ENCODE data around the gene AKAP9. TPM values are rescaled to one million over a fixed set of nuclear protein-coding genes. Genes with fewer than 3 reads are reported as not detected.
"Not testable (repeated sequence)": the region's sequence is repeated elsewhere in the genome, so short reads cannot be mapped to it uniquely, and the experiment has no call there.

The AKAP9 gene
- polyA plus RNA-seq, 3 donors from 2014 or later: 8.1 to 38.1 (median 10.5) TPM

- Mint-ChIP-seq H3K27me3 (ENCODE audit: low read depth in 3 of 3) (peaks cover 0 to 2% (median 0%) of the 10 kb centered on the region in 3 donors), H3K36me3 (peaks cover 0 to 3% (median 0%) of the 10 kb centered on the region in 3 donors)
Observed at GRCh38 chr7:91916051-91916440, 24.6 kb upstream of the AKAP9 start.

DNA sequence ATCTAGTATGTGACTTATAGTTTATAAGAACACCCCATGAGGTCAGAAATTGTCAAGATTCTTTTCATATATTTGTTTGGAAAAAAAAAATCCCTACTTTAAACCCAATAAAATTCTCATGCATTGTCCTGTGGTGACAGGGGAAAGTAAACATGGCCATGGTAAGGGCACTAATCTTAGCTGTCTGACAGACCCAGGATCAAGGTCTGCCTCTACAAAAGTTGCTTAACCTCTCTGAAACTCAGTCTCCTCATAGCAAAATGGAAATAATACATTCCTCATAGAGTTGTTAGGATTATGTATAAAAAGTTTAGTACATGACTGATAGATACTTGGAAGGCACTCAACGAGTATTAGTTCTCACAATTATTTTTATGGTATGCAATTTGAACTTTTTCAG lies 22.3 kb upstream of the AKAP9 start:
- peaks cover 0 to 2% (median 0%) of the 10 kb centered on the region in 3 donors for H3K27me3 Mint-ChIP-seq (ENCODE audit: low read depth in 3 of 3)
- H3K36me3 Mint-ChIP-seq: peaks cover 0 to 3% (median 0%) of the 10 kb centered on the region in 3 donors
- no peak overlapping the region for H3K4me3 Mint-ChIP-seq
- no peak overlapping the region for H3K27ac Mint-ChIP-seq
- no peaks in the 10 kb centered on the region for H3K4me1 Mint-ChIP-seq
- no peak for DNase-seq
- H3K9me3 Mint-ChIP-seq: no peaks in the 10 kb centered on the region

More at GRCh38 chr7:91916051-91916440, 24.6 kb upstream of the AKAP9 start:
- H3K4me3 Mint-ChIP-seq: no peak overlapping the region
- H3K9me3 Mint-ChIP-seq: no peaks in the 10 kb centered on the region
- no peak for DNase-seq
- no peak overlapping the region for H3K27ac Mint-ChIP-seq
- H3K4me1 Mint-ChIP-seq: no peaks in the 10 kb centered on the region

- no peaks in the 10 kb centered on the region for H3K9me3 Mint-ChIP-seq
- H3K36me3 Mint-ChIP-seq: no peaks in the 10 kb centered on the region
- no peaks in the 10 kb centered on the region for H3K4me1 Mint-ChIP-seq
- H3K27ac Mint-ChIP-seq: no peak overlapping the region
- no peak overlapping the region for H3K4me3 Mint-ChIP-seq
- H3K27me3 Mint-ChIP-seq (ENCODE audit: low read depth in 3 of 3): peaks cover 2 to 7% (median 5%) of the 10 kb centered on the region in 3 donors
- DNase-seq: no peak
Observed at GRCh38 chr7:91922857-91923256, 17.8 kb upstream of the AKAP9 start.

GRCh38 chr7:91927912-91928311 lies 12.8 kb upstream of the AKAP9 start:
- H3K27ac Mint-ChIP-seq: no peak overlapping the region
- H3K4me3 Mint-ChIP-seq: no peak overlapping the region
- no peaks in the 10 kb centered on the region for H3K4me1 Mint-ChIP-seq
- no peaks in the 10 kb centered on the region for H3K9me3 Mint-ChIP-seq
- no peak for DNase-seq
- H3K36me3 Mint-ChIP-seq: no peaks in the 10 kb centered on the region
- H3K27me3 Mint-ChIP-seq (ENCODE audit: low read depth in 3 of 3): peaks cover 5 to 8% (median 6%) of the 10 kb centered on the region in 3 donors

DNA sequence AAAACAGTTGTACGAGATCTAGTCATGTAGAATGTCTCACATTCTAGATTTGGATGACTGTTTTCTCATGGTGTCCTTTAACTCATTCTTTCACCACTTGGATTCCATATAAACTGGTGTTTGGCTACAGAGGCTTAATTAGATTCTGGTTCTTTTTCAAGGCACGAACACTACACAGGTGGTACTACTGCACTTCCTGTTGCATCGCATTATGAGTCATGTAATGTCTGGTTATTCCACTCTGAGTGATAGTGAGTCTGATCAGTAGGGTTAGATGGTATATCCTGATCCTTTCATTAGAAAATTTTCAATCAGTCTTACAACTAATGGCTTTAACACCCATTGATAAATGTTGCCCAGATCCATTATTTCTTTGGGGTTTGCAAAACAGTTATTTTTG lies 11.2 kb upstream of the AKAP9 start:
- Mint-ChIP-seq H3K9me3 (no peaks in the 10 kb centered on the region), H3K4me3 (no peak overlapping the region), H3K27me3 (ENCODE audit: low read depth in 3 of 3) (peaks cover 7 to 9% (median 8%) of the 10 kb centered on the region in 3 donors), H3K36me3 (no peaks in the 10 kb centered on the region), H3K4me1 (no peaks in the 10 kb centered on the region), H3K27ac (no peak overlapping the region)
- DNase-seq: no peak

GRCh38 chr7:91940171-91940570 lies 491 bp upstream of the AKAP9 start:
- no peaks in the 10 kb centered on the region for H3K36me3 Mint-ChIP-seq
- H3K27ac Mint-ChIP-seq: peak overlapping the region; percentile 91 to 98 (median 96)
- peak; percentile 21 to 27 (median 23) for DNase-seq
- H3K4me3 Mint-ChIP-seq: peak overlapping the region; percentile 92 to 98 (median 94)
- no peaks in the 10 kb centered on the region for H3K9me3 Mint-ChIP-seq
- peaks cover 29 to 39% of the 10 kb centered on the region in 2 donors for H3K4me1 Mint-ChIP-seq
- peaks cover 4 to 8% (median 7%) of the 10 kb centered on the region in 3 donors for H3K27me3 Mint-ChIP-seq (ENCODE audit: low read depth in 3 of 3)

GRCh38 chr7:91941450-91941849 lies 788 bp downstream of the AKAP9 start:
- Mint-ChIP-seq H3K4me3 (peak overlapping the region; percentile 92 to 98 (median 94)), H3K4me1 (peaks cover 37 to 49% of the 10 kb centered on the region in 2 donors), H3K36me3 (no peaks in the 10 kb centered on the region), H3K27me3 (ENCODE audit: low read depth in 3 of 3) (peaks cover 4 to 8% (median 7%) of the 10 kb centered on the region in 3 donors), H3K27ac (peak overlapping the region; percentile 91 to 98 (median 96)), H3K9me3 (no peaks in the 10 kb centered on the region)
- DNase-seq: peak; percentile 26 to 42 (median 34)

DNA sequence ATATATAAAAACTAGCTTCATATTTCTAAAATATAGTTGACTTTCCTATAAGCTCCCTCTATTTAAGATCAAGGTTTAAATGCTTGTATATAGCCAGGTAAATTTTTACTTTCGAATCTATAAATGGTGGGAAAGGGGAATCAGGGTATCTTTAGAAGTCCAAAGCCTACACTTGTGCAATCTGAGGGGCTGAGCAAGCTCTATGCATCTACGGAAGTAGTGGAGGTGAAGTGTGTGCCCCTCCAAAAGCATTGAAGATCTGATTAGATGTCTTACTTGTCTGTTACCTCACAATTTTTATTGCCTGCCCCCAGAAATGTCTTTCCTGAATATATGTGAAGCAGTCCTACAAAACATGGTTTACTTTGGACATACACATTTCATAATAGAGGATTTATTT lies 1.6 kb downstream of the AKAP9 start:
- peaks cover 0 to 4% (median 0%) of the 10 kb centered on the region in 3 donors for H3K36me3 Mint-ChIP-seq
- H3K4me1 Mint-ChIP-seq: peaks cover 42 to 58% of the 10 kb centered on the region in 2 donors
- DNase-seq: no peak
- H3K9me3 Mint-ChIP-seq: no peaks in the 10 kb centered on the region
- H3K27ac Mint-ChIP-seq: peak overlapping the region; percentile 80 to 98 (median 94)
- peak overlapping the region; percentile 92 to 98 (median 94) for H3K4me3 Mint-ChIP-seq
- peaks cover 4 to 8% (median 7%) of the 10 kb centered on the region in 3 donors for H3K27me3 Mint-ChIP-seq (ENCODE audit: low read depth in 3 of 3)

DNA sequence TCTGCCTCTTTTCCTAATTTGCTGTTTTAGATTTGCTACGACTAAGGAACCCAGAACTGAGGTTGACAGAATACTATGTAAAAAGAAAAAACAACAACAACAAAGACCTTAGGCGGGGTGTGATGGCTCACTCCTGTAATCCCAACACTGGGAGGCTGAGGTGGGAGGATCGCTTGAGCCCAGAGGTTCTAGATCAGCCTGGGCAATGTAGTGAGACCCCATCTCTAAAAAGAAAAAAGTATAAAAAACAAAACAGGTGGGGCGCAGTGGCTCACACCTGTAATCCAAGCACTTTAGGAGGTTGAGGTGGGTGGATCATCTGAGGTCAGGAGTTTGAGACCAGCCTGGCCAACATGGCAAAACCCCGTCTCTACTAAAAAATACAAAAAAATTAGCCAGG lies 4.3 kb downstream of the AKAP9 start:
- not testable (repeated sequence) for H3K27me3 Mint-ChIP-seq (ENCODE audit: low read depth in 3 of 3); H3K36me3 Mint-ChIP-seq; DNase-seq; H3K9me3 Mint-ChIP-seq; H3K4me3 Mint-ChIP-seq
- peaks cover 42 to 68% of the 10 kb centered on the region in 2 donors for H3K4me1 Mint-ChIP-seq
- peak overlapping the region in 3 of 6 donors; percentile 48 to 72 (median 55) for H3K27ac Mint-ChIP-seq

DNA sequence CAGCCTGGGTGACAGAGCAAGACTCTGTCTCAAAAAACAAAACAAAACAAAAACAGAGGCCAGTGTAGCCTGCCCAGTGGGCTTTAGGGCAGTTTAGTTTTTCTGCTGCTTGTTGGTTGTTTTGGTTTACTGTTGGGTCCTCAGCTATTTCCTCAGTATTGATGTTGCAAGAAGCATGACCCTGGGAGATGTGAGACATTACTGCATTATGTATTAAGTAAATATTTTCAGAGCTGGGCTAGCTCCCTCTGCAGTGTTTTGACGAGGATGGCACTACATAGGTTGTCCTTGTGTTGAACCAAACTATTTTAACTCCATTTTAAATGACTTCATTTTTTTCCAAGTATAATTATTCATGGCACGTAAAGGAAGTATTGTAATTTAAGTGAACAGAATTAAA lies 4.8 kb downstream of the AKAP9 start:
- no peak for DNase-seq
- Mint-ChIP-seq H3K36me3 (peaks cover 4% of the 10 kb centered on the region in 3 donors), H3K9me3 (no peaks in the 10 kb centered on the region), H3K4me3 (no peak overlapping the region), H3K4me1 (peaks cover 42 to 65% of the 10 kb centered on the region in 2 donors), H3K27ac (peak overlapping the region in 4 of 6 donors; percentile 39 to 72 (median 62)), H3K27me3 (ENCODE audit: low read depth in 3 of 3) (peaks cover 2 to 6% (median 5%) of the 10 kb centered on the region in 3 donors)

DNA sequence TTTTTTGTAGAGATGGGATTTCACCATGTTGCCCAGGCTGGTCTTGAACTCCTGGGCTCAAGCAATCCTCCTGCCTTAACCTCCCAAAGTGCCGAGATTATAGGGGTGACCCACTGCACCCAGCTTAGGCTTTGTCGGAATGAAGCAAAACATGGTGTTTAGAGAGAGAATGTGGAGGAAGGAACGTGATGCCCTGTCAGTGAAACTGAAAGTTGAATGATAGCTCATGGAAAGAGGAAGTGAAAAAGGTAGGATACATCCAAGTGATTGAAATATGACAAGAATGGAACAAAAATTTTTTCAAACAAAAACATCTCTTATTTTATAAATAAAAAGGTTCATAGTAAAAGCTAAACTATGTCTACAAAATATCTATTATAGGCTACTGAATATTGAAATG lies 5.9 kb downstream of the AKAP9 start:
- Mint-ChIP-seq H3K27ac (peak overlapping the region in 4 of 6 donors; percentile 53 to 75 (median 68)), H3K4me1 (peaks cover 38 to 63% of the 10 kb centered on the region in 2 donors), H3K27me3 (ENCODE audit: low read depth in 3 of 3) (no peaks in the 10 kb centered on the region), H3K36me3 (peaks cover 4% of the 10 kb centered on the region in 3 donors), H3K9me3 (no peaks in the 10 kb centered on the region), H3K4me3 (no peak overlapping the region)
- no peak for DNase-seq

DNA sequence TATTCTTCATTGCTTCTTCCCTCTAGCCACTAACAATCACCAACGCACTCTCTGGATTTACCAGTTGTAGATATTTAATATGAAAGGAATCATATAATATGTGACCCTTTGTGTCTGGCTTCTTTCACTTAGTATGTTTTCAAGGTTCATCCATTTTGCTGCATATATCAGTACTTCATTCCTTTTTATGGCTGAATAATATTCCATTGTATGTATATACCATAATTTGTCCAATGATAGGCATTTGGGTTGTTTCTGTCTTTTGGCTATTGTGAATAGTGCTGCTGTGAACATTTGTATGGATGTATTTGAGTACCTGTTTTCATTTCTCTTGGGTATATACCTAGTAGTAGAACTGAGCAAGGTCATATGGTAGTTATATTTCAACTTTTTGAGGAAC lies 7.3 kb downstream of the AKAP9 start:
- Mint-ChIP-seq H3K36me3 (peaks cover 4% of the 10 kb centered on the region in 3 donors), H3K4me1 (peaks cover 27 to 63% of the 10 kb centered on the region in 2 donors), H3K4me3 (no peak overlapping the region), H3K9me3 (no peaks in the 10 kb centered on the region), H3K27me3 (ENCODE audit: low read depth in 3 of 3) (peaks cover 0 to under 1% (median 0%) of the 10 kb centered on the region in 3 donors), H3K27ac (no peak overlapping the region)
- no peak for DNase-seq

DNA sequence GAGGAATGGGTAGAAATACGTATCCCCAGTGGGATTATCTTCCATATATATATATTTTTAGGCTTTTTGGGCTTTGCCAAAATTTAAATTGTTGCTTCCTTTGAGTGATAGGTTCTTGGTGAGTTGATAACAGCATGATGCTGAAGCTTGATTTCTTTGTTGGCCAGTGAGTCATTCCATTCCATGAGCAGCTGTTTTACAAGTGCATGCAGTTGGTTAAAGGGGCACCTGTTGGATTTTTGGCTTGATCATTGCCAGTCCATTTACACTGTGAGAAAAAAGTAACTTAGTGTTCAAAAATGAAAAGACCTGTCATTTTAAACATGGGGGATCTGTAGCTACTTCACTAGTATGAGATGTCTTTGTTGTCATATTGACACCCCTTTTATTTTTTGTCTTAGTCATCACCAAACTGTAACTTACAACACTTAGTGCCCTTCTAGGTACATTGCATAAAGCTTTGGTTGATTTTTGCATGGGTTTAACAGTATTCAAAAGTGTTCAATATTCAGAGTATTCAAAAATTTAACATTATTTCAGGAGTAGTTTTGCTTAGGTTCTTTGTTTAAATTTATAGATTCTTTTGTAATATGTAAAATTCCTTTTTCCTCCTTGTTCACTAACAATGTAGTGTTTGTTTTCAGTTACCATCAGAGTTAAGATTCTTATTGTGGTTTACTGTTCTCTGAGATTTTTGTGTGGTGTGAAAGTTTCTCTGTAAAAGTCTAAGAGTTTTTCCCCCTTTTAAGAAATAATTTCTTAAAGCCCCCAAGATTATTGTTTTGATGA lies 8.8 kb downstream of the AKAP9 start:
- Mint-ChIP-seq H3K27ac (peak overlapping the region in 5 of 6 donors; percentile 23 to 77 (median 61)), H3K27me3 (ENCODE audit: low read depth in 3 of 3) (peaks cover 0 to 1% (median 0%) of the 10 kb centered on the region in 3 donors), H3K9me3 (no peaks in the 10 kb centered on the region), H3K36me3 (peaks cover 4% of the 10 kb centered on the region in 3 donors), H3K4me1 (peaks cover 30 to 69% of the 10 kb centered on the region in 2 donors), H3K4me3 (no peak overlapping the region)
- DNase-seq: no peak

GRCh38 chr7:91953618-91954017 lies 13.0 kb downstream of the AKAP9 start:
- Mint-ChIP-seq H3K9me3 (no peaks in the 10 kb centered on the region), H3K36me3 (peaks cover 0 to 3% (median 0%) of the 10 kb centered on the region in 3 donors), H3K4me3 (no peak overlapping the region), H3K4me1 (peaks cover 18 to 60% of the 10 kb centered on the region in 2 donors), H3K27me3 (ENCODE audit: low read depth in 3 of 3) (peaks cover 0 to 1% (median 0%) of the 10 kb centered on the region in 3 donors), H3K27ac (peak overlapping the region in 1 of 6 donors; percentile 18)
- no peak for DNase-seq
